Activated naive CD8-positive, alpha-beta T cell treated with anti-CD3 and anti-CD28 coated beads, Interleukin-2, amount 50 U/mL, for 24 hours (primary cell): ENCODE results near the gene U2AF2.
A peak's percentile ranks its signal among the peaks of the same experiment; 100 is the strongest.

Experiments
- ATAC-seq: fragments of 150-1000 bp; cut with Tn5 transposase; one replicate; pipeline ENCODE4 v1.10.0; 2021
- DNase-seq: peaks from one replicate; pipeline ENCODE4 v3.0.0; 2021
- H3K27ac Mint-ChIP-seq: one replicate; pipeline ENCODE4 v1.8.0; 2021; ENCODE audit warnings: mild to moderate bottlenecking, mixed read lengths
- H3K27me3 Mint-ChIP-seq: one replicate; pipeline ENCODE4 v1.8.0; 2021; ENCODE audit warnings: mixed read lengths
- H3K36me3 Mint-ChIP-seq: one replicate; pipeline ENCODE4 v1.8.0; 2021; ENCODE audit warnings: low read depth, mixed read lengths
- H3K4me1 Mint-ChIP-seq: one replicate; pipeline ENCODE4 v1.8.0; 2021; ENCODE audit warnings: mixed read lengths
- H3K4me3 Mint-ChIP-seq: one replicate; pipeline ENCODE4 v1.8.0; 2021; ENCODE audit warnings: mild to moderate bottlenecking, moderate library complexity, mixed read lengths
- H3K9me3 Mint-ChIP-seq: one replicate; pipeline ENCODE4 v1.8.0; 2021; ENCODE audit warnings: mixed read lengths

Gene U2AF2

GRCh38 chr19:55654868-55655647 lies at the start of gene U2AF2:
U2AF2 (plus strand) TSS chr19:55655035; CDS start chr19:55655105, 70 bp downstream.
- peaks cover 62% of the 10 kb centered on the region for H3K4me1 Mint-ChIP-seq
- H3K27me3 Mint-ChIP-seq: peaks cover 8% of the 10 kb centered on the region
- H3K9me3 Mint-ChIP-seq: no peaks in the 10 kb centered on the region
- H3K4me3 Mint-ChIP-seq: peak within 1 kb of the TSS; percentile 99
- ATAC-seq: peak; percentile 48
- peak; percentile 97 for DNase-seq
- H3K36me3 Mint-ChIP-seq: peaks cover 41% of the 10 kb centered on the region
- peak within 1 kb of the TSS; percentile 100 for H3K27ac Mint-ChIP-seq

GRCh38 chr19:55605207-55605636 lies 49.6 kb upstream of the U2AF2 start:
- Mint-ChIP-seq H3K4me3 (peak overlapping the region; percentile 85), H3K9me3 (no peaks in the 10 kb centered on the region), H3K36me3 (peaks cover 11% of the 10 kb centered on the region), H3K27me3 (no peaks in the 10 kb centered on the region), H3K4me1 (peaks cover 53% of the 10 kb centered on the region), H3K27ac (peak overlapping the region; percentile 99)
- peak; percentile 100 for DNase-seq
- peak; percentile 72 for ATAC-seq

DNA sequence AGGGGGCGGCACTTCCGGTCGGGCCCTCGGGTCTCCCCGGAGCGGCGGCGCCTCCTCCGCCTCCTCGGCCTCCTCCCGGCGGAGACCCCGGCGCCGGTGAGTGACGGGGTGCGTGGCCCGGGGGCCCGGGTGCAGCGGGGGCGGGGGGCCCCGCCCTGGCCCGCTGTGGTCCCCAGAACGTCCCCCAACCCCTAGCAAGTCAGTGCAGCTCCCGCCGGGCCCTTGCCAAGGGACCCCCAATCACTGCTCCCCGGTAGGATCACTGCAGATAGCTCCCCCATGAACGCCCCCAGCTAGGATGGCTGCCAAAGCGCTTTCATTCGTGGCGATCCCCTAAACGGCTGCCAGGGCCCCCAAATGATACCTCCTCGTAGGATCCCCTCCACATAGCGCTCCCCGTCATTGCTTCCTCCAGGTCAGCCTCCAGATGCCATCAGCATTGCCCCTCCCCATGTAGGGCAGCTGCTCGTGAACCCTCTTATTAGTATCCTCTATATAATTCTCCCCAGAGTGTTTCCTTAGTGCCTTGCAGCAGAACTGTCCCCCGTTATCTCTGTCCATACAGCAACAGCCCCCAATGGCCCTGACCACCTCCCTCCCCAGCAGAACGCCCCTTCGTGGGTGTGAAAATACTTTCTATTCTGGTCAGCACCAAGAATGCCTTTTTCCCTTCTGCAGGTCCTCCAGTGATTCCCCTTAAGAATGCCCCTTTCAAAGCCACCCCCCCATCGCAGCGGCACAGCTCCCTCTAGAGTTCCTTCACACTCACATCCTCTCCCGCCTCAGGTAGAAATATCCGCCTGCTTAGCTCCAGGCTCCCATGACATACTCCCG lies 49.0 kb upstream of the U2AF2 start, which contains the start of gene ZNF865:
TSS of gene ZNF865 (plus strand) at position 11 of the 834 bp plus-strand sequence. CDS start 7,972 bp downstream, outside the sequence.
- Mint-ChIP-seq H3K9me3 (no peaks in the 10 kb centered on the region), H3K36me3 (peaks cover 13% of the 10 kb centered on the region), H3K27me3 (no peaks in the 10 kb centered on the region), H3K27ac (peak within 1 kb of the TSS; percentile 99), H3K4me1 (peaks cover 57% of the 10 kb centered on the region), H3K4me3 (peak within 1 kb of the TSS; percentile 98)
- ATAC-seq (peak; percentile 60), DNase-seq (peak; percentile 76)

- H3K36me3 Mint-ChIP-seq: peaks cover 13% of the 10 kb centered on the region
- H3K27me3 Mint-ChIP-seq: no peaks in the 10 kb centered on the region
- DNase-seq (no peak), ATAC-seq (no peak)
- peaks cover 58% of the 10 kb centered on the region for H3K4me1 Mint-ChIP-seq
- peak overlapping the region; percentile 98 for H3K4me3 Mint-ChIP-seq
- no peaks in the 10 kb centered on the region for H3K9me3 Mint-ChIP-seq
- H3K27ac Mint-ChIP-seq: peak overlapping the region; percentile 97
Measured at GRCh38 chr19:55606471-55606787, 48.4 kb upstream of the U2AF2 start.

DNA sequence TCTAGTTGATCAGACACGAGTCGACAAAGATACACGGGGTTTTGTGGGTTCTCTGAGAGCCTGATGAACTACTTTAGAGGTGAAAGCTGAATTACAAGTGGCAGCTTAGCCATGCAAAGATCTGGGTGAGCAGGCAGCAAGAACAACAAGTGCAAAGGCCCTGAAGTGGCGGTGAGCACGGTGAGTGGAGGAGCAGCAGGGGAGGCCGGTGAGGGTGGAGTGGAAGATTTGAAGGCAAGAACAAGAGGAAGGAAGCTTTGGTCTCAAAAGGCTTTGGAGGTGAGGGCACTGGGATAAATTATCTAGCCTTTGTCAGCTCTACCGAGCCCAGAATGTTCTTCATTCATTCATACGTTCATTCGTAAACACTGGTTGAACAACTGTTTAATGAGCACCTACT lies 48.0 kb upstream of the U2AF2 start:
- H3K9me3 Mint-ChIP-seq: no peaks in the 10 kb centered on the region
- H3K4me3 Mint-ChIP-seq: peak overlapping the region; percentile 98
- ATAC-seq (no peak), DNase-seq (no peak)
- peak overlapping the region; percentile 97 for H3K27ac Mint-ChIP-seq
- no peaks in the 10 kb centered on the region for H3K27me3 Mint-ChIP-seq
- peaks cover 58% of the 10 kb centered on the region for H3K4me1 Mint-ChIP-seq
- peaks cover 13% of the 10 kb centered on the region for H3K36me3 Mint-ChIP-seq

DNA sequence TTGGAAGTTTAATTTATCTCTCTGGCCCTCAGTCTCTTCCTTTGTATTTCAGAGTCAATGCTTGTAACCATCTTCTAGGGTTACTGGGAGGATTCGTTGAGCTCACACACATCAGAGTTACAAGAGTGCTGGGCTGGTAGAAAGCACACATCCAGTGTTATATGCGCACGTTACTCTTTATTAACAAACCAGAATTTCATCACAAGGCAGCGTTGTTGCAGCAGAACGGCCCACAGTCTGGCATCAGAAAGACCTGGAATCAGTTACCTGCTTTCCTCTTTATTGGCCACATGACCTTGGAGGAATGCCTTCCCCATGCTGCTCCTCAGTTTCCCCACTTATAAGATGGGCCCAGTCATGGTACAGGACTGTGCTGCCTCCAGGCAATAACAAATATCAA lies 45.5 kb upstream of the U2AF2 start:
- no peaks in the 10 kb centered on the region for H3K9me3 Mint-ChIP-seq
- H3K27me3 Mint-ChIP-seq: no peaks in the 10 kb centered on the region
- H3K27ac Mint-ChIP-seq: no peak overlapping the region
- ATAC-seq: no peak
- DNase-seq: no peak
- peaks cover 13% of the 10 kb centered on the region for H3K36me3 Mint-ChIP-seq
- H3K4me3 Mint-ChIP-seq: no peak overlapping the region
- peaks cover 56% of the 10 kb centered on the region for H3K4me1 Mint-ChIP-seq

DNA sequence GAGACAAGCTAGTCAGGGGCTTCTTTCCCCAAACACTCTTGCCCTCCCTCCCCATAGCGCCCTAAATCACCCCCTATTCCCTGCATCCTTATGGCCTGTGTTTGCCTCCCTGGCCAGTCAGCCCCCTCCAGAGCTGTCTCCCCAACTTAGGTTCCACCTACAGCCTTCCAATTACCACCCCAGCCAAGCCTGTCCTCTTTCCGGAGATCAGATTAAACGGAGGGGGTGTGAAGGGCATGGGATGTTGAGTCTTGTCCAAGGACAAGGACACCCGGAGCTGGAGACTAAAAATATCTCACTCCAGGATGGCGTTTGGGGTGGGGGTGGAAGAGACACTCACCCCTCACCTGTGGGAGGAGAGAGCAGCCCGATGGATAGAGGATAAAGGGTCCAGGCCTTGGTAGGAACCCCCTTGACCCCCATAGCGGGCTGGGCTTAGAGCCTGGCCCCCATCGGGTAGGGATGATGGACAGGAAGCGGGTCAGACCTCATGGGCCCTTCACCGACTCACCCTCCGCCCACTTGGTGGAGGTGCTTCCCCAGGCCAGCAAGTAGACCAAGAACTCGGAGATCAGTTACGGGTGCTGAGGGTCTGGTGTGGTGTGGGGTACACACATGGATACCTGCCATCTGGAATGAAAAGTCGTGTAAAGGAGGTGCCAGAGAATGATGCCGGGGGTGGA lies 43.4 kb upstream of the U2AF2 start:
- Mint-ChIP-seq H3K36me3 (peaks cover 13% of the 10 kb centered on the region), H3K4me1 (peaks cover 43% of the 10 kb centered on the region), H3K9me3 (no peaks in the 10 kb centered on the region), H3K27ac (no peak overlapping the region), H3K4me3 (no peak overlapping the region), H3K27me3 (no peaks in the 10 kb centered on the region)
- no peak for DNase-seq
- ATAC-seq: no peak

GRCh38 chr19:55611983-55612645 lies 42.7 kb upstream of the U2AF2 start:
- H3K4me1 Mint-ChIP-seq: peaks cover 36% of the 10 kb centered on the region
- peaks cover 10% of the 10 kb centered on the region for H3K36me3 Mint-ChIP-seq
- no peaks in the 10 kb centered on the region for H3K9me3 Mint-ChIP-seq
- H3K4me3 Mint-ChIP-seq: no peak overlapping the region
- no peak overlapping the region for H3K27ac Mint-ChIP-seq
- ATAC-seq: no peak
- H3K27me3 Mint-ChIP-seq: no peaks in the 10 kb centered on the region
- DNase-seq: no peak

DNA sequence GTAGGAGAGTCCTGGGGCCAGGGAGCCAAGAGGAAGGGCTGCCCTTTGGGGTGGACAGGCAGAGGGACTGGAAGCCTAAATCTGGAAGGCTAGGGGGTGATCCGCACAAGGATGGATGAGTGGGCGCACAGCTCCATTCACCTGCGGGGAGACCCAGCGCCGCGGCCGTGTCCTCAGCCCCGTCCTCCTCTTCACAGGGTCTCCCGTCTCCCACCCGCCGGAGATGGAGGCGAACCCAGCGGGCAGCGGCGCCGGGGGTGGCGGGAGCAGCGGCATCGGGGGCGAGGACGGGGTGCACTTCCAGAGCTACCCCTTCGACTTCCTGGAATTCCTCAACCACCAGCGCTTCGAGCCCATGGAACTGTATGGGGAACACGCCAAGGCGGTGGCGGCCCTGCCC lies 41.4 kb upstream of the U2AF2 start:
- H3K4me3 Mint-ChIP-seq: no peak overlapping the region

DNA sequence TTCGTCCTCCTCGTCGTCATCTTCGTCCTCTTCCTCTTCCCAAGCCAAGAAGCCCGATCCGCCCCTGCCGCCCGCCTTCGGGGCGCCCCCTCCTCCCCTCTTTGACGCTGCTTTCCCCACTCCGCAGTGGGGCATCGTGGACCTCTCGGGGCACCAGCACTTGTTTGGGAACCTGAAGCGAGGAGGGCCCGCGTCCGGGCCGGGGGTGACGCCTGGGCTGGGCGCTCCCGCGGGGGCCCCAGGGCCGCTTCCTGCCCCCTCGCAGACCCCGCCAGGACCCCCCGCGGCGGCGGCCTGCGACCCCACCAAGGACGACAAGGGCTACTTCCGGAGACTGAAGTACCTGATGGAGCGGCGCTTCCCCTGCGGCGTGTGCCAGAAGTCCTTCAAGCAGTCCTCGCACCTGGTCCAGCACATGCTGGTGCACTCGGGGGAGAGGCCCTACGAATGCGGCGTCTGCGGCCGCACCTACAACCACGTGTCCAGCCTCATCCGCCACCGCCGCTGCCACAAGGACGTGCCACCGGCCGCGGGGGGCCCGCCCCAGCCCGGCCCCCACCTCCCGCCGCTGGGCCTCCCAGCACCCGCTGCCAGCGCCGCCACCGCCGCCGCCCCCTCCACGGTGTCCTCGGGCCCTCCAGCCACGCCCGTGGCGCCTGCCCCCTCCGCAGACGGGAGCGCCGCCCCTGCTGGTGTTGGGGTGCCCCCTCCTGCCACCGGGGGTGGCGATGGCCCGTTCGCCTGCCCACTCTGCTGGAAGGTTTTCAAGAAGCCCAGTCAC lies 40.7 kb upstream of the U2AF2 start:
- ATAC-seq: no peak
- H3K36me3 Mint-ChIP-seq: peaks cover 10% of the 10 kb centered on the region
- H3K4me3 Mint-ChIP-seq: no peak overlapping the region
- peaks cover 26% of the 10 kb centered on the region for H3K4me1 Mint-ChIP-seq
- H3K27ac Mint-ChIP-seq: no peak overlapping the region
- no peaks in the 10 kb centered on the region for H3K27me3 Mint-ChIP-seq
- no peak for DNase-seq
- no peaks in the 10 kb centered on the region for H3K9me3 Mint-ChIP-seq

More for the DNA sequence above, 41.4 kb upstream of the U2AF2 start:
- ATAC-seq: no peak
- peaks cover 26% of the 10 kb centered on the region for H3K4me1 Mint-ChIP-seq
- peaks cover 11% of the 10 kb centered on the region for H3K36me3 Mint-ChIP-seq
- no peak overlapping the region for H3K27ac Mint-ChIP-seq
- no peaks in the 10 kb centered on the region for H3K27me3 Mint-ChIP-seq
- H3K9me3 Mint-ChIP-seq: no peaks in the 10 kb centered on the region
- no peak for DNase-seq

GRCh38 chr19:55614711-55615542 lies 39.9 kb upstream of the U2AF2 start:
- H3K36me3 Mint-ChIP-seq: peaks cover 14% of the 10 kb centered on the region
- peaks cover 29% of the 10 kb centered on the region for H3K4me1 Mint-ChIP-seq
- H3K27me3 Mint-ChIP-seq: no peaks in the 10 kb centered on the region
- no peak overlapping the region for H3K4me3 Mint-ChIP-seq
- ATAC-seq (no peak), DNase-seq (no peak)
- H3K9me3 Mint-ChIP-seq: no peaks in the 10 kb centered on the region
- H3K27ac Mint-ChIP-seq: no peak overlapping the region

- no peaks in the 10 kb centered on the region for H3K9me3 Mint-ChIP-seq
- ATAC-seq: no peak
- no peak overlapping the region for H3K27ac Mint-ChIP-seq
- H3K27me3 Mint-ChIP-seq: no peaks in the 10 kb centered on the region
- H3K4me1 Mint-ChIP-seq: peaks cover 34% of the 10 kb centered on the region
- no peak overlapping the region for H3K4me3 Mint-ChIP-seq
- peaks cover 18% of the 10 kb centered on the region for H3K36me3 Mint-ChIP-seq
- DNase-seq: no peak
Measured at GRCh38 chr19:55615543-55616394, 39.1 kb upstream of the U2AF2 start.
